ENCODE measurements around the gene SENP2.
A peak's percentile ranks its signal among the peaks of the same experiment; 100 is the strongest.

Gene SENP2

GRCh38 chr3:185582236-185582635 lies 3.9 kb upstream of the SENP2 start:
- no peak for DNase-seq
- Histone ChIP-seq H3K9me3 (no peaks in the 10 kb centered on the region), H3K27me3 (no peaks in the 10 kb centered on the region), H3K4me1 (peaks cover 3% of the 10 kb centered on the region; the same call in 1 of the 2 replicates), H3K36me3 (no peaks in the 10 kb centered on the region), H3K4me3 (ENCODE audit: low read depth, low read length) (no peak overlapping the region)
- no peak for TF ChIP-seq CTCF (IDR thresholded peaks at IDR 0.05; ENCODE audit: low read depth, low read length)

GRCh38 chr3:185582871-185583270 lies 3.2 kb upstream of the SENP2 start:
- no peak overlapping the region for H3K4me3 ChIP-seq (ENCODE audit: low read depth, low read length)
- no peaks in the 10 kb centered on the region for H3K36me3 ChIP-seq
- DNase-seq = no peak
- H3K9me3 ChIP-seq = no peaks in the 10 kb centered on the region
- H3K4me1 ChIP-seq = peaks cover 3% of the 10 kb centered on the region; the same call in 1 of the 2 replicates
- H3K27me3 ChIP-seq = no peaks in the 10 kb centered on the region
- TF ChIP-seq CTCF (IDR thresholded peaks at IDR 0.05; ENCODE audit: low read depth, low read length) = no peak

GRCh38 chr3:185583925-185584324 lies 2.2 kb upstream of the SENP2 start:
- Histone ChIP-seq H3K4me3 (ENCODE audit: low read depth, low read length) (no peak overlapping the region), H3K27me3 (no peaks in the 10 kb centered on the region), H3K9me3 (no peaks in the 10 kb centered on the region), H3K36me3 (no peaks in the 10 kb centered on the region), H3K4me1 (peaks cover 3% of the 10 kb centered on the region; the same call in 1 of the 2 replicates)
- no peak for DNase-seq
- TF ChIP-seq CTCF (IDR thresholded peaks at IDR 0.05; ENCODE audit: low read depth, low read length) = no peak

GRCh38 chr3:185584686-185585085 lies 1.4 kb upstream of the SENP2 start:
- Histone ChIP-seq H3K4me3 (ENCODE audit: low read depth, low read length) (no peak overlapping the region), H3K4me1 (peaks cover 3% of the 10 kb centered on the region; the same call in 1 of the 2 replicates)
- TF ChIP-seq CTCF (IDR thresholded peaks at IDR 0.05; ENCODE audit: low read depth, low read length) = no peak

GRCh38 chr3:185585518-185585858 lies 607 bp upstream of the SENP2 start:
- H3K27me3 ChIP-seq = no peaks in the 10 kb centered on the region
- peak overlapping the region; percentile 59 for H3K4me3 ChIP-seq (ENCODE audit: low read depth, low read length)
- DNase-seq = no peak
- H3K4me1 ChIP-seq = peaks cover 3% of the 10 kb centered on the region; the same call in 1 of the 2 replicates
- no peaks in the 10 kb centered on the region for H3K9me3 ChIP-seq
- no peaks in the 10 kb centered on the region for H3K36me3 ChIP-seq
- no peak for TF ChIP-seq CTCF (IDR thresholded peaks at IDR 0.05; ENCODE audit: low read depth, low read length)

More at GRCh38 chr3:185584686-185585085, 1.4 kb upstream of the SENP2 start:
- Histone ChIP-seq H3K27me3 (no peaks in the 10 kb centered on the region), H3K36me3 (no peaks in the 10 kb centered on the region), H3K9me3 (no peaks in the 10 kb centered on the region)
- no peak for DNase-seq

- Histone ChIP-seq H3K4me3 (ENCODE audit: low read depth, low read length) (peak overlapping the region; percentile 85), H3K27me3 (no peaks in the 10 kb centered on the region), H3K36me3 (peaks cover 4% of the 10 kb centered on the region), H3K4me1 (peaks cover 3% of the 10 kb centered on the region; the same call in 1 of the 2 replicates), H3K9me3 (no peaks in the 10 kb centered on the region)
- no peak for TF ChIP-seq CTCF (IDR thresholded peaks at IDR 0.05; ENCODE audit: low read depth, low read length)
- no peak for DNase-seq
These were observed 568 bp downstream of the SENP2 start for GRCh38 chr3:185586686-185587039.
